Mesenchymal stem cell (in vitro differentiated cells and primary cell): ENCODE results near the gene MEN1.

Source experiments
- DNase-seq: peaks from one replicate; pipeline ENCODE4 v3.0.0-alpha.2; 2013
- H2AFZ ChIP-seq: one replicate; pipeline ENCODE4 v1.6.1; 2013; ENCODE audit warnings: low read depth, mild to moderate bottlenecking, control low read depth, inconsistent platforms, low read length, moderate library complexity
- H2AK5ac ChIP-seq: 2 replicates; pipeline ENCODE4 v1.6.1; 2013; ENCODE audit warnings: low read length, moderate library complexity, mild to moderate bottlenecking, inconsistent platforms; ENCODE audit not compliant: severe bottlenecking
- H2BK120ac ChIP-seq: one replicate; pipeline ENCODE4 v1.6.1; 2013; ENCODE audit warnings: low read depth, mild to moderate bottlenecking, inconsistent platforms, low read length, moderate library complexity
- H2BK12ac ChIP-seq, 2 experiments: one replicate each; pipeline ENCODE4 v1.6.1; 2013; ENCODE audit warnings: inconsistent platforms in 2 of 2, low read length in 2 of 2, mild to moderate bottlenecking in 2 of 2, moderate library complexity in 2 of 2, control low read depth in 1 of 2
- H2BK15ac ChIP-seq: one replicate; pipeline ENCODE4 v1.6.1; 2013; ENCODE audit warnings: mild to moderate bottlenecking, low read depth, inconsistent platforms; ENCODE audit not compliant: poor library complexity, severe bottlenecking
- H2BK5ac ChIP-seq: 2 replicates; pipeline ENCODE4 v1.6.1; 2013; ENCODE audit warnings: low read depth, mild to moderate bottlenecking, low read length, control low read depth, inconsistent platforms; ENCODE audit not compliant: poor library complexity, severe bottlenecking
- H3K14ac ChIP-seq, 2 experiments: one replicate each; pipeline ENCODE4 v1.6.1; 2013; ENCODE audit warnings: inconsistent platforms in 2 of 2, low read length in 2 of 2, control low read depth in 1 of 2, mild to moderate bottlenecking in 1 of 2, moderate library complexity in 1 of 2
- H3K18ac ChIP-seq, 2 experiments: one replicate each; pipeline ENCODE4 v1.6.1; 2013; ENCODE audit warnings: inconsistent platforms in 2 of 2, low read length in 2 of 2, control low read depth in 1 of 2, low read depth in 1 of 2, mild to moderate bottlenecking in 1 of 2
- H3K23ac ChIP-seq, 2 experiments: one replicate each; pipeline ENCODE4 v1.6.1; 2013; ENCODE audit warnings: inconsistent platforms in 2 of 2, low read length in 2 of 2, mild to moderate bottlenecking in 2 of 2, moderate library complexity in 2 of 2, control low read depth in 1 of 2
- H3K27ac ChIP-seq: 2 replicates; pipeline ENCODE4 v1.5.1; 2013; ENCODE audit warnings: mild to moderate bottlenecking, moderate library complexity, low read length, control low read depth, inconsistent platforms; ENCODE audit not compliant: poor library complexity, severe bottlenecking
- H3K27me3 ChIP-seq, 2 experiments: 2 replicates each; pipeline versions ENCODE4 v1.6.1 to v1.7.0; 2013; ENCODE audit warnings: low read length in 2 of 2, mild to moderate bottlenecking in 2 of 2, moderate library complexity in 2 of 2, control low read depth in 1 of 2, inconsistent platforms in 1 of 2; ENCODE audit not compliant: control insufficient read depth in 1 of 2, insufficient read depth in 1 of 2
- H3K36me3 ChIP-seq, 2 experiments: 2 replicates each; pipeline versions ENCODE4 v1.6.1 to v1.7.0; 2013; ENCODE audit warnings: low read length in 2 of 2, control low read depth in 1 of 2, inconsistent platforms in 1 of 2, low read depth in 1 of 2, mild to moderate bottlenecking in 1 of 2; ENCODE audit not compliant: insufficient read depth in 2 of 2, control insufficient read depth in 1 of 2
- H3K4ac ChIP-seq, 2 experiments: one replicate each; pipeline ENCODE4 v1.6.1; 2013; ENCODE audit warnings: inconsistent platforms in 2 of 2, low read length in 2 of 2, mild to moderate bottlenecking in 2 of 2, moderate library complexity in 2 of 2, control low read depth in 1 of 2, low read depth in 1 of 2
- H3K4me1 ChIP-seq: 2 replicates; pipeline ENCODE4 v1.6.1; 2013; ENCODE audit warnings: low read depth, low read length, control low read depth; ENCODE audit not compliant: control insufficient read depth, insufficient read depth
- H3K4me2 ChIP-seq: 2 replicates; pipeline ENCODE4 v1.6.1; 2013; ENCODE audit warnings: low read length, mild to moderate bottlenecking, inconsistent platforms; ENCODE audit not compliant: poor library complexity, severe bottlenecking
- H3K4me3 ChIP-seq, 2 experiments: 2 replicates each; pipeline versions ENCODE4 v1.5.1 to v1.7.0; 2013; ENCODE audit warnings: low read length in 2 of 2, mild to moderate bottlenecking in 2 of 2, control low read depth in 1 of 2, low read depth in 1 of 2; ENCODE audit not compliant: insufficient read depth in 1 of 2
- H3K79me1 ChIP-seq: replicated peaks from 2 replicates; pipeline ENCODE4 v1.6.1; 2013; ENCODE audit warnings: mild to moderate bottlenecking, control low read depth, low read length, inconsistent platforms; ENCODE audit not compliant: poor library complexity, severe bottlenecking
- H3K9ac ChIP-seq: 2 replicates; pipeline ENCODE4 v1.7.0; 2013; ENCODE audit warnings: mild to moderate bottlenecking, low read length, moderate library complexity
- H3K9me3 ChIP-seq: 2 replicates; pipeline ENCODE4 v1.7.0; 2013; ENCODE audit warnings: mild to moderate bottlenecking, low read length; ENCODE audit not compliant: control insufficient read depth
- H4K8ac ChIP-seq: one replicate; pipeline ENCODE4 v1.6.1; 2013; ENCODE audit warnings: inconsistent platforms, mild to moderate bottlenecking, low read length, moderate library complexity
- H4K91ac ChIP-seq: one replicate; pipeline ENCODE4 v1.6.1; 2013; ENCODE audit warnings: mild to moderate bottlenecking, low read length, inconsistent platforms
- WGBS: methylation state at CpG from one replicate; pipeline ENCODE4 v1.1.7; 2013; ENCODE audit warnings: mixed read lengths; 5-methylcytosine and 5-hydroxymethylcytosine counted together

Gene MEN1

DNA sequence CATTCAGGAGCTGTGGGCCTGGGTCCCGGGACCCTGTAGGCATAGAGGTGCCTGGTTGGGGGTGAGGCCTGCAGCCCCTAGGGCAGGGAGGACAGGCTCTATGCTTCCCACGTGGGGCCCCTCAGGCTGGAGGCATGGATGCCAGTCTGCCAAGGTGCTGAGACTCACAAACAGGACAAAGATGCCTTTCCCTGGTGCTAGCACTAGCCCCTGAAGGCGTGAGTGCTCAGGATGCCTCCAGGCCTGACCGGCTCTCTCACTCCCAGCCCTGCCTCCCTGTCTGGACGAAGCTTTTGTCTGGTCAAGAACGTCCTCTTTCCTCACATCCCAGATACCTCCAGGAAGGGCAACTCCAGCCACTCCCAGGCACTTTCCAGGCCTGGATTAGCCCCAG is 32.0 kb upstream of the MEN1 start:
- Histone ChIP-seq H4K91ac (no peak overlapping the region), H2BK120ac (no peak overlapping the region), H2AFZ (no peak overlapping the region), H3K4me2 (no peak overlapping the region), H4K8ac (no peak overlapping the region), H2BK12ac (peak overlapping the region; percentile 53 to 58), H3K79me1 (peaks cover 3% of the 10 kb centered on the region), H3K9me3 (no peaks in the 10 kb centered on the region), H2AK5ac (peak overlapping the region; percentile 57), H3K27me3 (no peaks in the 10 kb centered on the region), H3K9ac (no peak overlapping the region), H3K4me3 (no peak overlapping the region), H3K18ac (no peak overlapping the region), H3K23ac (peak overlapping the region in 1 of 2 experiments; percentile 24), H3K14ac (no peak overlapping the region), H2BK15ac (peak overlapping the region; percentile 56), H3K27ac (peak overlapping the region; percentile 2), H3K4me1 (peaks cover 34% of the 10 kb centered on the region), H2BK5ac (no peak overlapping the region), H3K4ac (no peak overlapping the region), H3K36me3 (peaks cover 0 to 28% of the 10 kb centered on the region in 2 experiments)
- DNase-seq: no peak
- 64% methylated on average over 5 of the region's 6 CpGs for WGBS

DNA sequence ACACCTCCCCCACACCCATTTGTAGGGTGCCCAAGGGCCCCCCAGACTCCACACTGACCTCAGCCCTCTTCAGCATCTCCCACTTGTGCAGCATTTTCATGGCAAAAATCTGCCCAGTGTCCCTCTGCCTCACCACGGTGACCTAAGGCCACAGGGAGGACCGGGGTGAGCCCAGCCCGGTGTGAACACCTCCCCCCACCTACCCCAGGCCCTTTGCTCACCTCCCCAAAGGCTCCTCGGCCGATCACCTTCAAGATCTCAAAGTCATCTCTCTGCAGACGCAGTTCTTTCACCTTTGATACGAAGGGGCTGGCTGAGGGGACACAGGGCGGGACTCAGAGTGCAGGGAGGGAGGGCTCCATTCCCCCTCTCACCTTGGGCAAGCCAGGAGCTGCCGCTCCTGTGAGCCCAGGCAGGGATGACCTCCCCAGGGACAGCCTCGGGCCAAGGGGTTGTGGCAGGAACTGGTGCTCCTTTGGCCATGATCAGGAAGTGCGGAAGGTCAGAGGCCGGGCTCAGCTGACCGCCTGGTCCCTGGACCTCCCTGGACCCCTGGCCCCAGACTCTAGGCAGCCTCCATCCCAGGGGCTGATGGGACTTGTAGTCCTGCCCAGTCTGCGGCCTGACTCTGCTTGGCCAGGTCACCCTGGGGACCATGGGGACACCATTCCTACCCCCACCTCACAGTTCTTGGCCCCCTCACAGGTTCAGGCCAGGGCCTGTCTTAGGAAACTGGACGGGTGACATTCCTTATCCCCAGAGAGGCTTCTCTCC is 31.4 kb upstream of the MEN1 start:
- Histone ChIP-seq H4K91ac (no peak overlapping the region), H3K14ac (no peak overlapping the region), H2BK15ac (peak overlapping the region; percentile 56), H2BK120ac (no peak overlapping the region), H3K9me3 (no peaks in the 10 kb centered on the region), H3K23ac (peak overlapping the region in 1 of 2 experiments; percentile 24), H2AFZ (no peak overlapping the region), H3K9ac (no peak overlapping the region), H2BK12ac (peak overlapping the region in 1 of 2 experiments; percentile 53), H3K4me1 (peaks cover 32% of the 10 kb centered on the region), H3K18ac (no peak overlapping the region), H3K27ac (no peak overlapping the region), H3K4me2 (no peak overlapping the region), H4K8ac (peak overlapping the region; percentile 48), H2AK5ac (peak overlapping the region; percentile 14), H3K36me3 (peaks cover 0 to 28% of the 10 kb centered on the region in 2 experiments), H3K79me1 (peaks cover 3% of the 10 kb centered on the region), H2BK5ac (no peak overlapping the region), H3K4me3 (no peak overlapping the region), H3K4ac (no peak overlapping the region), H3K27me3 (no peaks in the 10 kb centered on the region)
- DNase-seq: no peak
- 85% methylated on average over 15 of the region's 15 CpGs for WGBS

DNA sequence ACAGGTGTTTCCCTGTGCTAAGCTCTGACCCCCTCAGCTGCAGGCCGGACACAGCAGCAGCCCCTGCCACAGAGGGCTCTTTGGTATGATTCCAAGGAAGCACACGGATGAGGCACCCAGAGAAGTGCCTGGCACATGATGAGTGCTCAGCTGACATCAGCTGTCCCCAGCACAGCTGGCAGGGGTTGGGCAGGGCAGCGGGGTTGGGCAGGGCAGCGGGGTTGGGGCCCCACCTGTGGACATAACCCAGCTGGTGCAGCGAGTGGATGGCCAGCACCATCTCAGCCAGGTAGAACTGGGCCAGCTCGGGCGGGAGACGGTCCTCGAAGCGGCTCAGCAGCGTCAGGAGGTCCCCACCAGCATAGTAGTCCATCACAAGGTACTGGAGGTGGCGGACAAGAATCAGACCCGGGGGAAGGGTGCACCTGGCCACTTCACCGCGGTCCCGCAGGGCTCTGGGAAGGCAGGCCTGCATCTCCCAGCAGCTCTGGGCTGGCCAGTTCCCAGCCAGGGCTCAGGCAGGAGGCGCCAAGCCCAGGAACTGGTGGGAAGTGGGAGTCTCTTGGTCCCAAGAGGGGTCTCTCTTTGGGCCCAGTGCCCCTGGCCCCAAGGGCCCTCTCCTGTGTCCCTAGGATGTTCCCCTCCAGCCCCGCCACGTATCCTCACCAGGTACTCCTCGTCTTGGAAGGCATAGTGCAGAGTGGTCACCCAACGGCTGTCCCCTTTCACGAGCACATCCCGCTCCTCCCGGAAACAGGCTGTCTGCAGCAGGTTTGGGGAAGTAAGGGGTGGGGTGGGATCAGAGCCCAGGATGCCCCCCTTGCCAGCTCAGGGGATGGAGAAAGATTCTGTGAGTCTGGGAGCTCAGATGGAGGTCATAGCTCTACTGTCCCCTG is 29.8 kb upstream of the MEN1 start:
- WGBS: 93% methylated on average over 24 of the region's 24 CpGs
- Histone ChIP-seq H3K4ac (no peak overlapping the region), H2BK5ac (no peak overlapping the region), H3K14ac (no peak overlapping the region), H2BK120ac (no peak overlapping the region), H3K4me3 (no peak overlapping the region), H3K36me3 (peaks cover 0 to 34% of the 10 kb centered on the region in 2 experiments), H3K27ac (no peak overlapping the region), H2BK12ac (no peak overlapping the region), H2AFZ (no peak overlapping the region), H4K91ac (no peak overlapping the region), H3K9ac (no peak overlapping the region), H3K4me1 (peaks cover 40% of the 10 kb centered on the region), H2AK5ac (no peak overlapping the region), H3K79me1 (peaks cover 3% of the 10 kb centered on the region), H3K27me3 (no peaks in the 10 kb centered on the region), H3K23ac (no peak overlapping the region), H3K4me2 (no peak overlapping the region), H4K8ac (no peak overlapping the region), H2BK15ac (peak overlapping the region; percentile 8), H3K9me3 (no peaks in the 10 kb centered on the region), H3K18ac (no peak overlapping the region)
- no peak for DNase-seq

DNA sequence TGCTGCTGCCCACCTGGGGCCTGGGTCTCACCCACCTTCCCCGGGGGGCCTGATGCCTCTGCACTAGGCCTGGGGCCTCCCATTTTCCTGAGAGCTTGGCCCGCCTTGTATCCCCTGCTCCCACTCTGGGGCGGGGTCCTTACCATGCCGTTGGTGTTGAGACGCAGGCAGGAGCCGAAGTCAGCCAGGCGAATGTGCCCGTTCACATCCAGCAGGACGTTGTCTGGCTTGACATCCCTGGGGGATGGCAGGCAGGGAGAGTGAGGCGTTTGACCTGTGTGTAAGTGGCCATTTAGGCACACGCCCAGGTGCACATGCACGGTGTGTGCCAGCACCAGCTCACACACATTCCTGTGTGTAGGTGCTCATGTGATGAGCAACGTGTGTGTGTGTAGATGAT is 29.0 kb upstream of the MEN1 start:
- H2BK120ac ChIP-seq: no peak overlapping the region
- H4K91ac ChIP-seq: no peak overlapping the region
- no peak overlapping the region for H2BK15ac ChIP-seq
- 97% methylated on average over 13 of the region's 13 CpGs for WGBS
- H2AK5ac ChIP-seq: no peak overlapping the region
- H3K27me3 ChIP-seq: no peaks in the 10 kb centered on the region
- no peak overlapping the region for H2BK12ac ChIP-seq
- H3K9me3 ChIP-seq: no peaks in the 10 kb centered on the region
- H3K14ac ChIP-seq: no peak overlapping the region
- H3K4me2 ChIP-seq: no peak overlapping the region
- H3K79me1 ChIP-seq: peaks cover 3% of the 10 kb centered on the region
- no peak overlapping the region for H2AFZ ChIP-seq
- H3K9ac ChIP-seq: no peak overlapping the region
- peaks cover 39% of the 10 kb centered on the region for H3K4me1 ChIP-seq
- H3K18ac ChIP-seq: no peak overlapping the region
- H3K23ac ChIP-seq: no peak overlapping the region
- H3K4ac ChIP-seq: no peak overlapping the region
- DNase-seq: no peak
- no peak overlapping the region for H4K8ac ChIP-seq
- H3K36me3 ChIP-seq: peaks cover 0 to 37% of the 10 kb centered on the region in 2 experiments
- H2BK5ac ChIP-seq: no peak overlapping the region
- no peak overlapping the region for H3K4me3 ChIP-seq
- H3K27ac ChIP-seq: no peak overlapping the region
